ENCODE results near the gene ZNF20.
"Not testable (repeated sequence)": the region's sequence is repeated elsewhere in the genome, so short reads cannot be mapped to it uniquely, and the experiment has no call there.

ZNF20 gene

GRCh38 chr19:12112701-12113100, 27.4 kb downstream of the ZNF20 start:
- no peak overlapping the region for H3K4me3 ChIP-seq (replicated peaks; ENCODE audit: insufficient read depth, low read length)
- H3K27ac ChIP-seq (replicated peaks) = no peak overlapping the region
- H3K27me3 ChIP-seq (ENCODE audit: insufficient read depth, poor library complexity, severe bottlenecking) = no peaks in the 10 kb centered on the region
- TF ChIP-seq GABPA (IDR thresholded peaks at IDR 0.05; ENCODE audit: low read depth) = no peak
- TF ChIP-seq REST (IDR thresholded peaks at IDR 0.05; ENCODE audit: insufficient replicate concordance, low read depth) = no peak
- TF ChIP-seq SPI1 (IDR thresholded peaks at IDR 0.05; ENCODE audit: borderline replicate concordance, low read depth) = no peak
- no peak for TF ChIP-seq POLR2AphosphoS5 (IDR thresholded peaks at IDR 0.05; ENCODE audit: low read depth)
- TF ChIP-seq CTCF (IDR thresholded peaks at IDR 0.05; ENCODE audit: insufficient read depth, low read length) = no peak
- DNase-seq (ENCODE audit: low read depth in 1 of 2, low spot score in 1 of 2) = no peak

GRCh38 chr19:12111943-12112637, 28.1 kb downstream of the ZNF20 start:
- TF ChIP-seq SPI1 (IDR thresholded peaks at IDR 0.05; ENCODE audit: borderline replicate concordance, low read depth) = no peak
- TF ChIP-seq POLR2AphosphoS5 (IDR thresholded peaks at IDR 0.05; ENCODE audit: low read depth) = no peak
- TF ChIP-seq REST (IDR thresholded peaks at IDR 0.05; ENCODE audit: insufficient replicate concordance, low read depth) = no peak
- TF ChIP-seq GABPA (IDR thresholded peaks at IDR 0.05; ENCODE audit: low read depth) = no peak
- TF ChIP-seq CTCF (IDR thresholded peaks at IDR 0.05; ENCODE audit: insufficient read depth, low read length) = no peak
- Histone ChIP-seq H3K27me3 (ENCODE audit: insufficient read depth, poor library complexity, severe bottlenecking) (no peaks in the 10 kb centered on the region), H3K27ac (replicated peaks) (no peak overlapping the region), H3K4me3 (replicated peaks; ENCODE audit: insufficient read depth, low read length) (no peak overlapping the region)
- no peak for DNase-seq (ENCODE audit: low read depth in 1 of 2, low spot score in 1 of 2)

- DNase-seq (ENCODE audit: low read depth in 1 of 2, low spot score in 1 of 2) = no peak
- Histone ChIP-seq H3K27me3 (ENCODE audit: insufficient read depth, poor library complexity, severe bottlenecking) (no peaks in the 10 kb centered on the region), H3K4me3 (replicated peaks; ENCODE audit: insufficient read depth, low read length) (no peak overlapping the region), H3K27ac (replicated peaks) (no peak overlapping the region)
- no peak for TF ChIP-seq SPI1 (IDR thresholded peaks at IDR 0.05; ENCODE audit: borderline replicate concordance, low read depth)
- TF ChIP-seq REST (IDR thresholded peaks at IDR 0.05; ENCODE audit: insufficient replicate concordance, low read depth) = no peak
- no peak for TF ChIP-seq POLR2AphosphoS5 (IDR thresholded peaks at IDR 0.05; ENCODE audit: low read depth)
- no peak for TF ChIP-seq CTCF (IDR thresholded peaks at IDR 0.05; ENCODE audit: insufficient read depth, low read length)
- no peak for TF ChIP-seq GABPA (IDR thresholded peaks at IDR 0.05; ENCODE audit: low read depth)
These were observed 29.0 kb downstream of the ZNF20 start for GRCh38 chr19:12111176-12111575.

- DNase-seq (ENCODE audit: low read depth in 1 of 2, low spot score in 1 of 2); H3K27ac ChIP-seq (replicated peaks); H3K27me3 ChIP-seq (ENCODE audit: insufficient read depth, poor library complexity, severe bottlenecking); H3K4me3 ChIP-seq (replicated peaks; ENCODE audit: insufficient read depth, low read length): not testable (repeated sequence)
These were observed 36.2 kb downstream of the ZNF20 start for GRCh38 chr19:12103909-12104308.

All from HL-60 (cell line).